MM.1S (cell line): ENCODE data around the gene FZD7.

Experiments used
- EZH2 ChIP-seq: fragments of 300-600 bp; sonication (generic); optimal IDR thresholded peaks from 2 replicates; pipeline ENCODE3; 2017; ENCODE audit warnings: low read depth, mild to moderate bottlenecking, antibody characterized with exemption, low read length, mixed read lengths
- TF ChIP-seq, protein P1 (sequence below): fragments of 300-600 bp; sonication (generic); IDR thresholded peaks from 2 replicates; pipeline ENCODE4 v1.5.1; 2016; ENCODE audit warnings: antibody characterized with exemption, low read length, mixed read lengths

DNA sequence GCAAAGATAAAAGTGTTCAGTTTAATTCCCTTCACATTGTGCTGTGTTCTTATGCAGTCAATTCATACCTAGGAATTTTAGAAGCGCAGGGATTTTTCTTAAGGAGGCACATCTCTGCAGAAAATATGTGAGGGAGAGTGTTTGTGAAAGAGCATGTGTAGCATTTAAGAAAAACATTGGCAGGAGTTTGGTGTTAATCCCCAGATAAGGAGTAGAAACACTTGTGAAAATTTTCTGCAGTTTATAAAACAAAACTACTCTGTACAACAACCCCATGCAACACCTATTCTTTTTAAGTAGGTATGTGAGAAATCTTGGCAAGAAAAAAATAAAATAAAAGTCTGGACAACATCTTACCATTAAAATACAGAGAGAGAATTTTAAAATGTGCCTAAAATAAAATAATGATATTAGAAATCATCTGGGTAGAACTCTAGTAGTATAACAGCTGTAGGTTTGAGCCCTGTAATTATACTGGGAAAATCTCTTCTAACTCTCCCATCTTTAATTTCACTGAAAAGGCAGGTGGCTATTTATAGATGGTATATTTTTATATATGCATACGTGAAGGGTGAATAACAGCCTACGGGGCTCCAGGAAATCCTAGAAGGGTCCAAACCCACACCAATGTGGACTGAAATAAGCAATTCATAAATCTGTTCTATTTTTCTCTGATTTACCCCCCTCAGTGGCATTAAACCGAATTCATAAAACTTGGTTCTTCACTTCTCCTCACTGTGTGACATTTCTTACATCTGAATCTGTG, 6.6 kb downstream of the FZD7 start:
- TF ChIP-seq, protein P1, sequence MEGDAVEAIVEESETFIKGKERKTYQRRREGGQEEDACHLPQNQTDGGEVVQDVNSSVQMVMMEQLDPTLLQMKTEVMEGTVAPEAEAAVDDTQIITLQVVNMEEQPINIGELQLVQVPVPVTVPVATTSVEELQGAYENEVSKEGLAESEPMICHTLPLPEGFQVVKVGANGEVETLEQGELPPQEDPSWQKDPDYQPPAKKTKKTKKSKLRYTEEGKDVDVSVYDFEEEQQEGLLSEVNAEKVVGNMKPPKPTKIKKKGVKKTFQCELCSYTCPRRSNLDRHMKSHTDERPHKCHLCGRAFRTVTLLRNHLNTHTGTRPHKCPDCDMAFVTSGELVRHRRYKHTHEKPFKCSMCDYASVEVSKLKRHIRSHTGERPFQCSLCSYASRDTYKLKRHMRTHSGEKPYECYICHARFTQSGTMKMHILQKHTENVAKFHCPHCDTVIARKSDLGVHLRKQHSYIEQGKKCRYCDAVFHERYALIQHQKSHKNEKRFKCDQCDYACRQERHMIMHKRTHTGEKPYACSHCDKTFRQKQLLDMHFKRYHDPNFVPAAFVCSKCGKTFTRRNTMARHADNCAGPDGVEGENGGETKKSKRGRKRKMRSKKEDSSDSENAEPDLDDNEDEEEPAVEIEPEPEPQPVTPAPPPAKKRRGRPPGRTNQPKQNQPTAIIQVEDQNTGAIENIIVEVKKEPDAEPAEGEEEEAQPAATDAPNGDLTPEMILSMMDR, result no peak
- TF ChIP-seq EZH2, result no peak
